ENCODE data around the gene CACNB3. TPM values are rescaled to one million over a fixed set of nuclear protein-coding genes. Genes with fewer than 3 reads are reported as not detected.
"Not testable (repeated sequence)": the region's sequence is repeated elsewhere in the genome, so short reads cannot be mapped to it uniquely, and the experiment has no call there.

Gene CACNB3
- total RNA-seq, 1 donor from 2014 or later, result 11.5 TPM

GRCh38 chr12:48873096-48873495 is 54.8 kb downstream of the CACNB3 start:
- no peak for DNase-seq (ENCODE audit: low spot score)
- no peaks in the 10 kb centered on the region for H3K36me3 Mint-ChIP-seq (ENCODE audit: low read depth)
- H3K27ac Mint-ChIP-seq, result no peak overlapping the region
- H3K9me3 Mint-ChIP-seq, result no peaks in the 10 kb centered on the region
- intact Hi-C loops (cut with micrococcal nuclease), result no loop called here
- H3K4me1 Mint-ChIP-seq (ENCODE audit: low read depth), result no peaks in the 10 kb centered on the region
- peaks cover 11% of the 10 kb centered on the region for H3K27me3 Mint-ChIP-seq (ENCODE audit: low read depth)
- no peak overlapping the region for H3K4me3 Mint-ChIP-seq (ENCODE audit: low read depth)

- H3K4me1 Mint-ChIP-seq (ENCODE audit: low read depth); H3K9me3 Mint-ChIP-seq; H3K27ac Mint-ChIP-seq; DNase-seq (ENCODE audit: low spot score); H3K36me3 Mint-ChIP-seq (ENCODE audit: low read depth); intact Hi-C loops (cut with micrococcal nuclease); H3K4me3 Mint-ChIP-seq (ENCODE audit: low read depth): not testable (repeated sequence)
- peaks cover 11% of the 10 kb centered on the region for H3K27me3 Mint-ChIP-seq (ENCODE audit: low read depth)
Measured at GRCh38 chr12:48873534-48873933, 55.2 kb downstream of the CACNB3 start.

GRCh38 chr12:48875944-48876515 is 57.7 kb downstream of the CACNB3 start:
- intact Hi-C loops (cut with micrococcal nuclease), result no loop called here
- Mint-ChIP-seq H3K27ac (no peak overlapping the region), H3K4me3 (ENCODE audit: low read depth) (no peak overlapping the region), H3K36me3 (ENCODE audit: low read depth) (no peaks in the 10 kb centered on the region), H3K4me1 (ENCODE audit: low read depth) (no peaks in the 10 kb centered on the region), H3K9me3 (no peaks in the 10 kb centered on the region), H3K27me3 (ENCODE audit: low read depth) (peaks cover 22% of the 10 kb centered on the region)
- DNase-seq (ENCODE audit: low spot score), result no peak

Other genes with a start within 250 kb of the CACNB3 start
- gene LALBA, start 248.4 kb upstream of the CACNB3 start, total RNA-seq, result not detected in 2 replicates
- gene KANSL2, start 136.3 kb upstream of the CACNB3 start, total RNA-seq, result 59.5 and 62.7 TPM in 2 replicates
- gene CCNT1, start 101.8 kb upstream of the CACNB3 start, total RNA-seq, result 70.2 and 71.9 TPM in 2 replicates
- 0.39 and 0.55 TPM in 2 replicates for gene ADCY6, start 29.4 kb upstream of the CACNB3 start, total RNA-seq
- 114 and 124 TPM in 2 replicates for gene DDX23, start 33.7 kb downstream of the CACNB3 start, total RNA-seq
- 3.5 and 4.7 TPM in 2 replicates for gene RND1, start 47.4 kb downstream of the CACNB3 start, total RNA-seq
- 66.2 and 72.7 TPM in 2 replicates for gene FKBP11, start 107.0 kb downstream of the CACNB3 start, total RNA-seq
- 133 and 135 TPM in 2 replicates for gene ARF3, start 139.0 kb downstream of the CACNB3 start, total RNA-seq
- gene WNT10B, start 153.2 kb downstream of the CACNB3 start, total RNA-seq, result 0.80 and 1.0 TPM in 2 replicates
- 0.60 and 0.66 TPM in 2 replicates for gene WNT1, start 159.8 kb downstream of the CACNB3 start, total RNA-seq
- 0.60 and 0.91 TPM in 2 replicates for gene DDN, start 180.9 kb downstream of the CACNB3 start, total RNA-seq
- gene PRKAG1, start 200.3 kb downstream of the CACNB3 start, total RNA-seq, result 65.1 and 65.7 TPM in 2 replicates
- 93.3 and 100 TPM in 2 replicates for gene KMT2D, start 242.3 kb downstream of the CACNB3 start, total RNA-seq

Data from activated T-helper 2 cell treated with anti-CD3 and anti-CD28 coated beads, Interferon-gamma antibody, Interleukin-2, Interleukin-4, amounts not matched to agents 10 μg/mL and 5 μg/mL and 100 μg/mL, durations not matched to agents 14 hours and 24 hours and 36 hours (primary cell).